HCT116 (cell line): ENCODE data around the gene LMO7. TPM values are rescaled to one million over a fixed set of nuclear protein-coding genes. Genes with fewer than 3 reads are reported as not detected.

Experiments used
- ATAC-seq: fragments of 200-7000 bp; cut with Tn5 transposase; 2 replicates; pipeline ENCODE4 v1.9.1; 2020; ENCODE audit warnings: mild to moderate bottlenecking, moderate library complexity
- BruUV-seq: library from RNA; stranded (reverse); fragments of 400-500 nt; replicated peaks from 2 replicates; lab custom pipeline; 2021; lab: Mats Ljungman, UMichigan
- CTCF ChIA-PET: fragments of 300-600 bp; sonication (Branson Sonifier 250); formaldehyde crosslinking; loops from one replicate; lab custom pipeline; 2021; ENCODE audit warnings: antibody characterized with exemption; lab: Charles Lee
- POLR2A ChIA-PET: fragments of 300-600, 350-600 bp; sonication (Branson Sonifier 250); formaldehyde crosslinking; loops from one replicate; lab custom pipeline; 2021; ENCODE audit warnings: antibody characterized with exemption; lab: Charles Lee
- RAD21 ChIA-PET, 2 experiments: fragments of 300-600 bp; sonication (Branson Sonifier 250); formaldehyde crosslinking; loops; one replicate each; lab custom pipeline; 2023; ENCODE audit warnings: low total read pairs in 2 of 2; ENCODE audit not compliant: uncharacterized antibody in 2 of 2, unreplicated experiment in 2 of 2, low non-redundant PET in 1 of 2; lab: Charles Lee
- DNase-seq: peaks from one replicate; pipeline ENCODE4 v3.0.0-alpha.2; 2010; ENCODE audit warnings: low read depth, low spot score
- H2AFZ ChIP-seq: fragments of 200-600 bp; shearing (Covaris generic), sonication (generic); 2 replicates; pipeline ENCODE4 v1.6.1; 2017; ENCODE audit warnings: low read depth, mixed run types, mixed read lengths, antibody characterized with exemption, low read length; ENCODE audit not compliant: poor library complexity, severe bottlenecking
- H3K27ac ChIP-seq: 2 replicates; pipeline ENCODE4 v1.5.1; 2012; ENCODE audit warnings: low read depth, low read length
- H3K27me3 ChIP-seq: fragments of 200-600 bp; sonication (generic); 2 replicates; pipeline ENCODE4 v1.6.1; 2016; ENCODE audit warnings: mixed run types, low read length, mixed read lengths; ENCODE audit not compliant: insufficient read depth
- H3K36me3 ChIP-seq, 2 experiments: fragments of 200-500 bp in 1 of 2; fragments of 200-600 bp in 1 of 2; sonication (Bioruptor generic) in 1 of 2; sonication (generic) in 1 of 2; 2 replicates each; pipeline versions ENCODE4 v1.5.1 to v1.6.1; 2014 to 2016; ENCODE audit warnings: low read length in 2 of 2, inconsistent platforms in 1 of 2, mixed read lengths in 1 of 2, mixed run types in 1 of 2; ENCODE audit not compliant: insufficient read depth in 2 of 2, control insufficient read depth in 1 of 2
- H3K4me1 ChIP-seq, 2 experiments: fragments of 200-600 bp in 1 of 2; sonication (generic) in 1 of 2; 2 replicates each; pipeline versions ENCODE4 v1.5.1 to v1.6.1; 2012 to 2017; ENCODE audit warnings: low read length in 2 of 2, inconsistent platforms in 1 of 2, mild to moderate bottlenecking in 1 of 2, mixed read lengths in 1 of 2, mixed run types in 1 of 2, moderate library complexity in 1 of 2; ENCODE audit not compliant: insufficient read depth in 2 of 2, control insufficient read depth in 1 of 2
- H3K4me2 ChIP-seq: fragments of 200-600 bp; sonication (generic); 2 replicates; pipeline ENCODE4 v1.6.1; 2017; ENCODE audit warnings: mixed run types, low read length, mixed read lengths
- H3K4me3 ChIP-seq, 2 experiments: fragments of 200-600 bp in 1 of 2; sonication (generic) in 1 of 2; replicated peaks in 1 of 2; 2 replicates each; pipeline ENCODE4 v1.5.1; 2011 to 2016; ENCODE audit warnings: low read length in 2 of 2, control low read depth in 1 of 2, low read depth in 1 of 2, mild to moderate bottlenecking in 1 of 2, mixed read lengths in 1 of 2, mixed run types in 1 of 2
- H3K79me2 ChIP-seq: fragments of 200-600 bp; sonication (generic); 2 replicates; pipeline ENCODE4 v1.6.1; 2017; ENCODE audit warnings: mild to moderate bottlenecking, mixed run types, low read length, moderate library complexity, mixed read lengths; ENCODE audit not compliant: insufficient read depth
- H3K9ac ChIP-seq: fragments of 200-600 bp; sonication (generic); 2 replicates; pipeline ENCODE4 v1.6.1; 2016; ENCODE audit warnings: low read length, mixed read lengths
- H3K9me2 ChIP-seq: fragments of 200-600 bp; sonication (generic), shearing (Covaris generic); 2 replicates; pipeline ENCODE4 v1.6.1; 2017; ENCODE audit warnings: mixed run types, mild to moderate bottlenecking, moderate library complexity; ENCODE audit not compliant: insufficient read depth
- H3K9me3 ChIP-seq, 2 experiments: fragments of 200-500 bp in 1 of 2; fragments of 200-600 bp in 1 of 2; sonication (Bioruptor generic) in 1 of 2; sonication (generic) in 1 of 2; 2 replicates each; pipeline ENCODE4 v1.6.1; 2014 to 2017; ENCODE audit warnings: low read length in 2 of 2, mixed read lengths in 2 of 2, inconsistent platforms in 1 of 2, low read depth in 1 of 2, mild to moderate bottlenecking in 1 of 2, mixed run types in 1 of 2, moderate library complexity in 1 of 2; ENCODE audit not compliant: control insufficient read depth in 1 of 2, insufficient read depth in 1 of 2
- H4K20me1 ChIP-seq: fragments of 200-600 bp; sonication (generic), shearing (Covaris generic); 2 replicates; pipeline ENCODE4 v1.6.1; 2017; ENCODE audit warnings: mixed run types, mild to moderate bottlenecking, moderate library complexity; ENCODE audit not compliant: insufficient read depth
- ATF3 ChIP-seq: IDR thresholded peaks from 2 replicates; pipeline ENCODE4 v1.6.1; 2012
- CTCF ChIP-seq, 3 experiments: fragments of 200-600 bp in 1 of 3; sonication (generic) in 1 of 3; IDR thresholded peaks in 2 of 3; conservative IDR thresholded peaks in 1 of 3; 2 replicates each; pipeline ENCODE4 v1.5.1; 2012 to 2017; ENCODE audit warnings: low read depth in 2 of 3, low read length in 2 of 3, antibody characterized with exemption in 1 of 3, borderline replicate concordance in 1 of 3, control low read depth in 1 of 3, mild to moderate bottlenecking in 1 of 3, mixed read lengths in 1 of 3, mixed run types in 1 of 3, moderate library complexity in 1 of 3; ENCODE audit not compliant: insufficient read depth in 1 of 3
- EGR1 ChIP-seq: IDR thresholded peaks from 2 replicates; pipeline ENCODE4 v1.6.1; 2012; ENCODE audit warnings: low read depth
- ELF1 ChIP-seq: IDR thresholded peaks from 2 replicates; pipeline ENCODE4 v1.6.1; 2012; ENCODE audit warnings: low read depth, borderline replicate concordance
- EZH2phosphoT487 ChIP-seq: fragments of 200-600 bp; IDR thresholded peaks from 2 replicates; pipeline ENCODE4 v1.6.1; 2018; ENCODE audit warnings: antibody characterized with exemption, borderline replicate concordance
- JUND ChIP-seq: IDR thresholded peaks from 2 replicates; pipeline ENCODE4 v1.6.1; 2012
- POLR2AphosphoS5 ChIP-seq: IDR thresholded peaks from 2 replicates; pipeline ENCODE4 v1.6.1; 2011; ENCODE audit warnings: mild to moderate bottlenecking, low read depth, low read length, moderate library complexity
- RAD21 ChIP-seq: IDR thresholded peaks from 2 replicates; pipeline ENCODE4 v1.6.1; 2012; ENCODE audit warnings: low read depth, mild to moderate bottlenecking
- REST ChIP-seq: IDR thresholded peaks from 2 replicates; pipeline ENCODE4 v1.6.1; 2012; ENCODE audit warnings: low read depth
- SP1 ChIP-seq: IDR thresholded peaks from 2 replicates; pipeline ENCODE4 v1.6.1; 2012; ENCODE audit warnings: low read depth
- SRF ChIP-seq: IDR thresholded peaks from 2 replicates; pipeline ENCODE4 v1.6.1; 2012; ENCODE audit warnings: low read depth
- TCF7L2 ChIP-seq: IDR thresholded peaks from 2 replicates; pipeline ENCODE4 v1.7.0; 2011; ENCODE audit warnings: borderline replicate concordance, inconsistent platforms; ENCODE audit not compliant: insufficient read depth, insufficient read length; ENCODE audit errors: extremely low read depth
- YY1 ChIP-seq: IDR thresholded peaks from 2 replicates; pipeline ENCODE4 v1.6.1; 2011; ENCODE audit warnings: low read length, low read depth, moderate library complexity, mild to moderate bottlenecking; ENCODE audit not compliant: insufficient replicate concordance; ENCODE audit errors: extremely low read depth
- ZBTB33 ChIP-seq: IDR thresholded peaks from 2 replicates; pipeline ENCODE4 v1.6.1; 2011; ENCODE audit warnings: mild to moderate bottlenecking, low read length, moderate library complexity; ENCODE audit not compliant: insufficient replicate concordance; ENCODE audit errors: extremely low read depth
- ZFX ChIP-seq: fragments of 450-650 bp; IDR thresholded peaks from 2 replicates; pipeline ENCODE4 v1.6.1; 2017
- intact Hi-C: fragments of 100-400 bp; cut with micrococcal nuclease; formaldehyde crosslinking; loops from 2 replicates; pipeline ENCODE4 v1.10.0; 2022
- total RNA-seq: library from RNA; stranded (reverse); gene quantifications from one replicate; pipeline ENCODE4 v1.2.1, GENCODE V29; 2021; ENCODE audit not compliant: unreplicated experiment

LMO7 gene
- total RNA-seq, 1 experiment from 2014 or later, result 8.1 TPM

GRCh38 chr13:75818179-75818967 is 182.2 kb downstream of the LMO7 start:
- Histone ChIP-seq H4K20me1 (no peaks in the 10 kb centered on the region), H3K27ac (no peak overlapping the region), H3K36me3 (no peaks in the 10 kb centered on the region), H3K9me2 (no peaks in the 10 kb centered on the region), H3K4me3 (no peak overlapping the region), H3K9me3 (no peaks in the 10 kb centered on the region), H3K9ac (no peak overlapping the region), H3K79me2 (no peaks in the 10 kb centered on the region), H3K4me1 (no peaks in the 10 kb centered on the region), H2AFZ (no peak overlapping the region), H3K4me2 (no peak overlapping the region), H3K27me3 (no peaks in the 10 kb centered on the region)
- RAD21 ChIA-PET, result no interaction called here
- POLR2A ChIA-PET, result no interaction called here
- DNase-seq, result no peak
- TF ChIP-seq CTCF (IDR thresholded peaks at IDR 0.05 in 2 of 3, conservative IDR thresholded peaks at IDR 0.05 in 1 of 3; ENCODE audit: borderline replicate concordance in 1 of 3, insufficient read depth in 1 of 3, low read depth in 2 of 3, low read length in 2 of 3) (no peak), REST (no peak), SRF (no peak), RAD21 (no peak), JUND (no peak), EGR1 (no peak), ATF3 (no peak), ZBTB33 (no peak), TCF7L2 (no peak), ELF1 (no peak), ZFX (no peak), SP1 (no peak), EZH2phosphoT487 (no peak), POLR2AphosphoS5 (no peak), YY1 (no peak)
- ATAC-seq, result no peak
- no TSS peak for BruUV-seq
- intact Hi-C loops, result no loop called here
- CTCF ChIA-PET, result no interaction called here
